Measurements from ENCODE around the gene TRPV4.

The TRPV4 gene

GRCh38 chr12:109764776-109765445, 68.3 kb downstream of the TRPV4 start:
- TF ChIP-seq POLR2A (IDR thresholded peaks at IDR 0.05; ENCODE audit: extremely low read depth, insufficient read length) (no peak), CTCF (IDR thresholded peaks at IDR 0.05; ENCODE audit: low read depth, low read length) (no peak), MYC (IDR thresholded peaks at IDR 0.05; ENCODE audit: low read depth, low read length) (no peak)
- TF ChIP-seq, protein P1, sequence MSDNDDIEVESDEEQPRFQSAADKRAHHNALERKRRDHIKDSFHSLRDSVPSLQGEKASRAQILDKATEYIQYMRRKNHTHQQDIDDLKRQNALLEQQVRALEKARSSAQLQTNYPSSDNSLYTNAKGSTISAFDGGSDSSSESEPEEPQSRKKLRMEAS (IDR thresholded peaks at IDR 0.05; ENCODE audit: low read depth, low read length): no peak
- DNase-seq (ENCODE audit: low read depth): no peak
- H3K4me3 ChIP-seq (ENCODE audit: low read depth, low read length): no peak overlapping the region

- no peak overlapping the region for H3K4me3 ChIP-seq (ENCODE audit: low read depth, low read length)
- DNase-seq (ENCODE audit: low read depth): peak; percentile 36
Observed at GRCh38 chr12:109764123-109764522, 69.1 kb downstream of the TRPV4 start.

GRCh38 chr12:109763201-109763841, 69.9 kb downstream of the TRPV4 start:
- TF ChIP-seq MYC (IDR thresholded peaks at IDR 0.05; ENCODE audit: low read depth, low read length): no peak
- no peak overlapping the region for H3K4me3 ChIP-seq (ENCODE audit: low read depth, low read length)
- DNase-seq (ENCODE audit: low read depth): peak; percentile 72

More at GRCh38 chr12:109764123-109764522, 69.1 kb downstream of the TRPV4 start:
- TF ChIP-seq POLR2A (IDR thresholded peaks at IDR 0.05; ENCODE audit: extremely low read depth, insufficient read length) (no peak), CTCF (IDR thresholded peaks at IDR 0.05; ENCODE audit: low read depth, low read length) (peak; percentile 54), MYC (IDR thresholded peaks at IDR 0.05; ENCODE audit: low read depth, low read length) (no peak)

DNA sequence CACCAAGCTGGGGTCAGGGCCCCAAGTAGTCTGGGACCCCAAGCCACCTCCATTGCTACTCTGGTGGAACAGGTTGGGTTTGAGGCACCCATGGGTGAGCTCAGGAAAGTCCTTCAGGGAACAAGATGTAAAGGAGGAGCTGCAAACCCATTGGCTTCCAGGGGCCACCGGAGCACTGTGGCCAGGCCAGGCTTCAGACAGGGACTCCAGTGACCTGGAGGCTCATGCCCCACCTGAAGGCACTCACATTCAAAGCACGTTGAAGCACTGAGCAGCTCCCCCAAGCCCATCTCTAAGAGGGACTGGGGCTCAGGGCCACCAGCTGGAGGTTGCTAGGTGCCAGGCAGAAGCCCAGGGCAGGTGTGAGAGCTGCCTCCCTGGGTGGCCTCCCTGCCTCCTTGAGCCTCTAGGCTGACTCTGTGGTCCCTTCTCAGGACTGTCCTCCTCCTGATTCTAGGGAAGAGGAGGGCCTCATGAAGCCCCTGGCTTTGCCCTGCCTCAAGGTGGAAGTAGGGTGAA, 70.5 kb downstream of the TRPV4 start:
- DNase-seq (ENCODE audit: low read depth): no peak
- no peak overlapping the region for H3K4me3 ChIP-seq (ENCODE audit: low read depth, low read length)
- TF ChIP-seq, protein P1 (IDR thresholded peaks at IDR 0.05; ENCODE audit: low read depth, low read length): no peak
- TF ChIP-seq CTCF (IDR thresholded peaks at IDR 0.05; ENCODE audit: low read depth, low read length) (no peak), POLR2A (IDR thresholded peaks at IDR 0.05; ENCODE audit: extremely low read depth, insufficient read length) (no peak), MYC (IDR thresholded peaks at IDR 0.05; ENCODE audit: low read depth, low read length) (no peak)

- TF ChIP-seq CTCF (IDR thresholded peaks at IDR 0.05; ENCODE audit: low read depth, low read length) (no peak), POLR2A (IDR thresholded peaks at IDR 0.05; ENCODE audit: extremely low read depth, insufficient read length) (no peak), MYC (IDR thresholded peaks at IDR 0.05; ENCODE audit: low read depth, low read length) (no peak)
- TF ChIP-seq, protein P1 (IDR thresholded peaks at IDR 0.05; ENCODE audit: low read depth, low read length): no peak
- DNase-seq (ENCODE audit: low read depth): no peak
- H3K4me3 ChIP-seq (ENCODE audit: low read depth, low read length): no peak overlapping the region
Observed at GRCh38 chr12:109762071-109762672, 71.0 kb downstream of the TRPV4 start.

Data from NB4 (cell line).